GM12873 (cell line): Measurements from ENCODE around the gene DPYD.

Experiments used
- CTCF ChIP-seq: IDR thresholded peaks from 2 replicates; pipeline ENCODE4 v1.5.1; 2012; ENCODE audit warnings: low read depth, mild to moderate bottlenecking, moderate library complexity, low read length, control low read depth; ENCODE audit not compliant: insufficient read depth; ENCODE audit errors: missing control alignments

Gene DPYD

GRCh38 chr1:97740891-97741290 is 179.9 kb downstream of the DPYD start:
- no peak for TF ChIP-seq CTCF

GRCh38 chr1:97739596-97740103 is 181.2 kb downstream of the DPYD start:
- no peak for TF ChIP-seq CTCF

GRCh38 chr1:97738270-97738669 is 182.6 kb downstream of the DPYD start:
- TF ChIP-seq CTCF, result no peak

GRCh38 chr1:97730271-97730670 is 190.6 kb downstream of the DPYD start:
- no peak for TF ChIP-seq CTCF

- TF ChIP-seq CTCF, result no peak
Measured at GRCh38 chr1:97728436-97728835, 192.4 kb downstream of the DPYD start.

GRCh38 chr1:97727029-97727428 is 193.8 kb downstream of the DPYD start:
- no peak for TF ChIP-seq CTCF

GRCh38 chr1:97726386-97726785 is 194.4 kb downstream of the DPYD start:
- no peak for TF ChIP-seq CTCF

GRCh38 chr1:97721221-97721620 is 199.6 kb downstream of the DPYD start:
- no peak for TF ChIP-seq CTCF
